Liver (tissue), 9 donors: ENCODE data around the gene ARFIP1. TPM values are rescaled to one million over a fixed set of nuclear protein-coding genes. Genes with fewer than 3 reads are reported as not detected.
A peak's percentile ranks its signal among the peaks of the same experiment; 100 is the strongest.

ENCODE experiments used
- DNase-seq: peaks from one replicate; pipeline ENCODE4 v3.0.0-alpha.2; 2017; ENCODE audit warnings: low spot score
- H3K27ac ChIP-seq, 2 donors: one replicate each; pipeline ENCODE4 v1.7.0; 2013; ENCODE audit warnings: inconsistent platforms in 2 of 2, low read length in 2 of 2, control low read depth in 1 of 2, low read depth in 1 of 2, mild to moderate bottlenecking in 1 of 2
- H3K27me3 ChIP-seq, 4 donors: one replicate each; pipeline versions ENCODE4 v1.6.1 to v1.7.0; 2013; ENCODE audit warnings: low read length in 3 of 4, inconsistent platforms in 1 of 4, mild to moderate bottlenecking in 1 of 4, moderate library complexity in 1 of 4; ENCODE audit not compliant: control insufficient read depth in 4 of 4, insufficient read depth in 4 of 4
- H3K36me3 ChIP-seq, 4 donors: one replicate each; pipeline versions ENCODE4 v1.6.1 to v1.7.0; 2013; ENCODE audit warnings: low read length in 3 of 4, mild to moderate bottlenecking in 3 of 4, low read depth in 1 of 4, moderate library complexity in 1 of 4; ENCODE audit not compliant: control insufficient read depth in 4 of 4, insufficient read depth in 3 of 4
- H3K4me1 ChIP-seq, 4 donors: one replicate each; pipeline versions ENCODE4 v1.6.1 to v1.7.0; 2013; ENCODE audit warnings: low read length in 3 of 4, mild to moderate bottlenecking in 3 of 4, moderate library complexity in 1 of 4; ENCODE audit not compliant: control insufficient read depth in 4 of 4, insufficient read depth in 4 of 4
- H3K4me3 ChIP-seq, 3 donors: one replicate each; pipeline versions ENCODE4 v1.6.1 to v1.7.0; 2013; ENCODE audit warnings: low read length in 3 of 3, control low read depth in 1 of 3, low read depth in 1 of 3, mild to moderate bottlenecking in 1 of 3
- H3K9ac ChIP-seq, 2 donors: one replicate each; pipeline ENCODE4 v1.7.0; 2013; ENCODE audit warnings: low read length in 2 of 2, mild to moderate bottlenecking in 2 of 2, moderate library complexity in 2 of 2, control low read depth in 1 of 2, low read depth in 1 of 2
- H3K9me3 ChIP-seq, 4 donors: one replicate each; pipeline versions ENCODE4 v1.6.1 to v1.7.0; 2013; ENCODE audit warnings: low read length in 3 of 4; ENCODE audit not compliant: control insufficient read depth in 4 of 4
- ATF3 ChIP-seq: IDR thresholded peaks from 2 replicates; pipeline ENCODE4 v1.6.1; 2016; ENCODE audit warnings: antibody characterized with exemption
- EGR1 ChIP-seq, 2 donors: IDR thresholded peaks; 2 replicates each; pipeline ENCODE4 v1.6.1; 2016 to 2018; ENCODE audit warnings: antibody characterized with exemption in 2 of 2, low read depth in 2 of 2
- FOXA1 ChIP-seq: IDR thresholded peaks from 2 replicates; pipeline ENCODE4 v1.6.1; 2016; ENCODE audit warnings: antibody characterized with exemption
- FOXA2 ChIP-seq: IDR thresholded peaks from 2 replicates; pipeline ENCODE4 v1.6.1; 2016; ENCODE audit warnings: antibody characterized with exemption
- GABPA ChIP-seq, 2 donors: IDR thresholded peaks in 1 of 2; conservative IDR thresholded peaks in 1 of 2; 2 replicates each; pipeline ENCODE4 v1.6.1; 2016; ENCODE audit warnings: antibody characterized with exemption in 2 of 2, mild to moderate bottlenecking in 1 of 2, moderate library complexity in 1 of 2
- HNF4A ChIP-seq, 2 donors: conservative IDR thresholded peaks; 2 replicates each; pipeline ENCODE4 v1.6.1; 2016; ENCODE audit warnings: antibody characterized with exemption in 2 of 2, mild to moderate bottlenecking in 2 of 2
- HNF4G ChIP-seq: IDR thresholded peaks from 2 replicates; pipeline ENCODE4 v1.6.1; 2016; ENCODE audit warnings: antibody characterized with exemption
- JUND ChIP-seq, 2 donors: IDR thresholded peaks; 2 replicates each; pipeline ENCODE4 v1.6.1; 2016; ENCODE audit warnings: antibody characterized with exemption in 2 of 2
- MAX ChIP-seq: IDR thresholded peaks from 2 replicates; pipeline ENCODE4 v1.6.1; 2016; ENCODE audit warnings: antibody characterized with exemption
- NR2F2 ChIP-seq: IDR thresholded peaks from 2 replicates; pipeline ENCODE4 v1.6.1; 2016; ENCODE audit warnings: antibody characterized with exemption
- RAD21 ChIP-seq, 2 donors: IDR thresholded peaks; 2 replicates each; pipeline ENCODE4 v1.6.1; 2016; ENCODE audit warnings: antibody characterized with exemption in 2 of 2, mild to moderate bottlenecking in 2 of 2
- REST ChIP-seq: IDR thresholded peaks from 2 replicates; pipeline ENCODE4 v1.6.1; 2016; ENCODE audit warnings: antibody characterized with exemption, mild to moderate bottlenecking
- RXRA ChIP-seq, 2 donors: IDR thresholded peaks; 2 replicates each; pipeline ENCODE4 v1.6.1; 2017 to 2018; ENCODE audit warnings: antibody characterized with exemption in 2 of 2, mild to moderate bottlenecking in 1 of 2
- SP1 ChIP-seq: IDR thresholded peaks from 2 replicates; pipeline ENCODE4 v1.6.1; 2018; ENCODE audit warnings: antibody characterized with exemption, mild to moderate bottlenecking
- TAF1 ChIP-seq: conservative IDR thresholded peaks from 2 replicates; pipeline ENCODE4 v1.6.1; 2016; ENCODE audit warnings: antibody characterized with exemption, mild to moderate bottlenecking
- YY1 ChIP-seq: IDR thresholded peaks from 2 replicates; pipeline ENCODE4 v1.6.1; 2016; ENCODE audit warnings: antibody characterized with exemption, mild to moderate bottlenecking
- ZBTB33 ChIP-seq: IDR thresholded peaks from 2 replicates; pipeline ENCODE4 v1.6.1; 2016; ENCODE audit warnings: antibody characterized with exemption
- WGBS: extraction: QIAGEN DNeasy Blood & Tissue Kit; methylation state at CpG from one replicate; pipeline ENCODE4 v1.1.7; 2013; 5-methylcytosine and 5-hydroxymethylcytosine counted together
- polyA plus RNA-seq, 2 donors: library from polyadenylated mRNA; stranded (reverse) in 1 of 2; unstranded in 1 of 2; fragments of 200-250 nt in 1 of 2; fragments of >200 nt in 1 of 2; fragmentation: Nextera tagmentation in 1 of 2; extraction: Ambion mirVana in 1 of 2; gene quantifications; one replicate each; pipeline versions ENCODE4 v1.2.1 to v1.2.3, GENCODE V29; 2013 to 2015
- total RNA-seq, 2 donors: library from RNA; depleted of rRNA; stranded (reverse); fragments of >200 nt; gene quantifications; one replicate each; pipeline ENCODE4 v1.2.3, GENCODE V29; 2014
- TF ChIP-seq, protein P1 (sequence below): fragments of 150-350 bp; IDR thresholded peaks from 2 replicates; pipeline ENCODE4 v1.5.1; 2017; ENCODE audit warnings: improper control_type of control experiment, low read depth, low read length; ENCODE audit not compliant: missing input control
- donor health status: healthy.
- donor health status: healthy.
- donor health status: healthy.
- donor health status: healthy.
- donor health status: healthy.

The ARFIP1 gene
- total and polyA plus RNA-seq, 4 donors, result 6.8 to 16.8 (median 14.9) TPM

- 71% methylated on average over 3 of the region's 3 CpGs for WGBS
- Histone ChIP-seq H3K4me3 (no peak overlapping the region), H3K27me3 (no peaks in the 10 kb centered on the region), H3K4me1 (peaks cover 0 to 2% (median 0%) of the 10 kb centered on the region in 4 donors), H3K36me3 (no peaks in the 10 kb centered on the region), H3K9ac (no peak overlapping the region), H3K27ac (no peak overlapping the region), H3K9me3 (no peaks in the 10 kb centered on the region)
- DNase-seq, result no peak
- no peak for TF ChIP-seq ATF3
- no peak for TF ChIP-seq GABPA (IDR thresholded peaks at IDR 0.05 in 1 of 2, conservative IDR thresholded peaks at IDR 0.05 in 1 of 2)
Observed at GRCh38 chr4:152734699-152735050, 45.1 kb upstream of the ARFIP1 start.

GRCh38 chr4:152735396-152735859, 44.3 kb upstream of the ARFIP1 start:
- H3K4me1 ChIP-seq, result peaks cover 0 to 2% (median 0%) of the 10 kb centered on the region in 4 donors
- no peaks in the 10 kb centered on the region for H3K9me3 ChIP-seq
- no peak overlapping the region for H3K27ac ChIP-seq
- no peaks in the 10 kb centered on the region for H3K36me3 ChIP-seq
- H3K9ac ChIP-seq, result no peak overlapping the region
- H3K4me3 ChIP-seq, result no peak overlapping the region
- no peak for DNase-seq
- WGBS, result 12% methylated on average over 2 of the region's 2 CpGs
- no peaks in the 10 kb centered on the region for H3K27me3 ChIP-seq
- TF ChIP-seq, protein P1, sequence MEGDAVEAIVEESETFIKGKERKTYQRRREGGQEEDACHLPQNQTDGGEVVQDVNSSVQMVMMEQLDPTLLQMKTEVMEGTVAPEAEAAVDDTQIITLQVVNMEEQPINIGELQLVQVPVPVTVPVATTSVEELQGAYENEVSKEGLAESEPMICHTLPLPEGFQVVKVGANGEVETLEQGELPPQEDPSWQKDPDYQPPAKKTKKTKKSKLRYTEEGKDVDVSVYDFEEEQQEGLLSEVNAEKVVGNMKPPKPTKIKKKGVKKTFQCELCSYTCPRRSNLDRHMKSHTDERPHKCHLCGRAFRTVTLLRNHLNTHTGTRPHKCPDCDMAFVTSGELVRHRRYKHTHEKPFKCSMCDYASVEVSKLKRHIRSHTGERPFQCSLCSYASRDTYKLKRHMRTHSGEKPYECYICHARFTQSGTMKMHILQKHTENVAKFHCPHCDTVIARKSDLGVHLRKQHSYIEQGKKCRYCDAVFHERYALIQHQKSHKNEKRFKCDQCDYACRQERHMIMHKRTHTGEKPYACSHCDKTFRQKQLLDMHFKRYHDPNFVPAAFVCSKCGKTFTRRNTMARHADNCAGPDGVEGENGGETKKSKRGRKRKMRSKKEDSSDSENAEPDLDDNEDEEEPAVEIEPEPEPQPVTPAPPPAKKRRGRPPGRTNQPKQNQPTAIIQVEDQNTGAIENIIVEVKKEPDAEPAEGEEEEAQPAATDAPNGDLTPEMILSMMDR, result peak; percentile 58
- no peak for TF ChIP-seq YY1
- peak; percentile 80 to 89 for TF ChIP-seq RAD21 (IDR thresholded peaks at IDR 0.05)

GRCh38 chr4:152735906-152736305, 43.8 kb upstream of the ARFIP1 start:
- Histone ChIP-seq H3K4me1 (peaks cover 0 to 2% (median 0%) of the 10 kb centered on the region in 4 donors), H3K4me3 (no peak overlapping the region), H3K9ac (no peak overlapping the region), H3K9me3 (no peaks in the 10 kb centered on the region), H3K27ac (no peak overlapping the region), H3K36me3 (no peaks in the 10 kb centered on the region), H3K27me3 (no peaks in the 10 kb centered on the region)
- WGBS, result 71% methylated on average over 3 of the region's 3 CpGs
- no peak for TF ChIP-seq YY1
- TF ChIP-seq RXRA (IDR thresholded peaks at IDR 0.05), result no peak
- TF ChIP-seq, protein P1, result no peak
- no peak for TF ChIP-seq FOXA2
- TF ChIP-seq NR2F2, result no peak
- TF ChIP-seq SP1, result no peak
- no peak for TF ChIP-seq RAD21 (IDR thresholded peaks at IDR 0.05)
- TF ChIP-seq TAF1, result no peak
- no peak for TF ChIP-seq HNF4A (conservative IDR thresholded peaks at IDR 0.05)
- no peak for TF ChIP-seq FOXA1
- TF ChIP-seq HNF4G, result no peak
- no peak for TF ChIP-seq MAX
- no peak for TF ChIP-seq GABPA (IDR thresholded peaks at IDR 0.05 in 1 of 2, conservative IDR thresholded peaks at IDR 0.05 in 1 of 2)
- TF ChIP-seq EGR1 (IDR thresholded peaks at IDR 0.05; ENCODE audit: low read depth in 2 of 2), result no peak
- TF ChIP-seq ZBTB33, result no peak
- TF ChIP-seq ATF3, result no peak
- TF ChIP-seq JUND (IDR thresholded peaks at IDR 0.05), result no peak
- TF ChIP-seq REST, result no peak
- DNase-seq, result no peak
